A673 (cell line): ENCODE measurements around the gene ECE1. TPM values are rescaled to one million over a fixed set of nuclear protein-coding genes. Genes with fewer than 3 reads are reported as not detected.

Experiments
- BruUV-seq: library from RNA; stranded (reverse); fragments of 400-500 nt; replicated peaks from 2 replicates; lab custom pipeline; 2021; lab: Mats Ljungman, UMichigan
- CTCF ChIA-PET: fragments of 300-600 bp; sonication (Branson Sonifier 250); formaldehyde crosslinking; loops from one replicate; lab custom pipeline; 2022; ENCODE audit warnings: antibody characterized with exemption; lab: Charles Lee
- POLR2A ChIA-PET: fragments of 300-600 bp; sonication (Branson Sonifier 250); formaldehyde crosslinking; loops from one replicate; lab custom pipeline; 2022; ENCODE audit warnings: antibody characterized with exemption; ENCODE audit not compliant: low non-redundant PET; lab: Charles Lee
- DNase-seq: peaks from one replicate; pipeline ENCODE4 v3.0.0-alpha.2; 2015; ENCODE audit warnings: low spot score
- H3K27ac ChIP-seq: fragments of 200-600 bp; sonication (generic); 2 replicates; pipeline ENCODE4 v1.5.1; 2016; ENCODE audit warnings: mixed run types, low read depth, mild to moderate bottlenecking, mixed read lengths, antibody characterized with exemption, low read length; ENCODE audit not compliant: poor library complexity, severe bottlenecking
- H3K27me3 ChIP-seq: fragments of 200-600 bp; sonication (generic); replicated peaks from 2 replicates; pipeline ENCODE4 v1.6.1; 2017; ENCODE audit warnings: mixed run types, low read depth, mild to moderate bottlenecking, mixed read lengths, antibody characterized with exemption, low read length; ENCODE audit not compliant: insufficient read depth, poor library complexity
- H3K36me3 ChIP-seq: fragments of 200-600 bp; sonication (generic); 2 replicates; pipeline ENCODE4 v1.6.1; 2016; ENCODE audit warnings: mixed run types, mild to moderate bottlenecking, mixed read lengths, antibody characterized with exemption, low read length; ENCODE audit not compliant: insufficient read depth, poor library complexity, severe bottlenecking
- H3K4me1 ChIP-seq: fragments of 200-600 bp; sonication (generic); 2 replicates; pipeline ENCODE4 v1.6.1; 2017; ENCODE audit warnings: mixed run types, mild to moderate bottlenecking, mixed read lengths, antibody characterized with exemption, low read length; ENCODE audit not compliant: insufficient read depth, poor library complexity, severe bottlenecking
- H3K4me3 ChIP-seq: fragments of 200-600 bp; sonication (generic); 2 replicates; pipeline ENCODE4 v1.5.1; 2016; ENCODE audit warnings: low read depth, mixed run types, mild to moderate bottlenecking, mixed read lengths, low read length; ENCODE audit not compliant: poor library complexity, severe bottlenecking
- H3K9me3 ChIP-seq: fragments of 200-600 bp; sonication (generic); 2 replicates; pipeline ENCODE4 v1.6.1; 2016; ENCODE audit warnings: mixed run types, low read depth, mild to moderate bottlenecking, mixed read lengths, antibody characterized with exemption, low read length; ENCODE audit not compliant: poor library complexity, severe bottlenecking
- EZH2 ChIP-seq: fragments of 200-600 bp; sonication (generic); IDR thresholded peaks from 2 replicates; pipeline ENCODE4 v1.6.1; 2017; ENCODE audit warnings: borderline replicate concordance, low read depth, mild to moderate bottlenecking, mixed read lengths, antibody characterized with exemption, low read length; ENCODE audit not compliant: poor library complexity, severe bottlenecking
- intact Hi-C: fragments of 100-400 bp; cut with micrococcal nuclease; formaldehyde crosslinking; loops from one replicate; pipeline ENCODE4 v1.10.0; 2022; ENCODE audit not compliant: unreplicated experiment
- total RNA-seq: library from RNA; stranded (reverse); gene quantifications from 2 replicates; pipeline ENCODE4 v1.2.3, GENCODE V29; 2021
- TF ChIP-seq, protein P1 (sequence below): fragments of 300-800, 200-600 bp; sonication (generic); conservative IDR thresholded peaks from 2 replicates; pipeline ENCODE4 v1.5.1; 2017; ENCODE audit warnings: low read depth, mild to moderate bottlenecking, antibody characterized with exemption, low read length, moderate library complexity, mixed read lengths

The ECE1 gene
- total RNA-seq, 1 experiment from 2014 or later = 31.5 TPM

DNA sequence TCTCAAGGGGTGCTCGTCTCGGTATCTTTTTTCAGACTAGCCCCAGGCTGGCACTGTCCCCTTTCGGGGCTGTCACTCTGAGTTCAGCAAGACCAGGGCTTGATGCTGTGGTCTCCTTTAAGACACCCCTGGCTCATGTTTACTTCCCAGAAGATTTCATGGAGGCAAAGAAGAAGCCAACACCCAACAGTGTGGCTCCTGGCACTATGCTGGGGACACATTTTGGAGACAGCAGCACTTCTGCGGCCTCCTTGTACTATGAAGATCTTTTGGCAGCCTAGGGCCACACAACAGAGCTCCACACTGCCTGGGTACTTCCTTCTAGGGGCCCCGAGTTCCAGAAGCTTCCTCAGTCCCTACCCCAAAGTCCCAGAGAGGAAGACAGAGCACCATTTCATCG, 24.6 kb downstream of the ECE1 start:
- no peaks in the 10 kb centered on the region for H3K27me3 ChIP-seq
- intact Hi-C loops = no loop called here
- H3K36me3 ChIP-seq = no peaks in the 10 kb centered on the region
- H3K9me3 ChIP-seq = no peaks in the 10 kb centered on the region
- DNase-seq = no peak
- BruUV-seq = no TSS peak
- no peak overlapping the region for H3K27ac ChIP-seq
- ChIA-PET CTCF (no interaction called here), POLR2A (no interaction called here)
- peaks cover 5% of the 10 kb centered on the region for H3K4me1 ChIP-seq
- TF ChIP-seq, protein P1, sequence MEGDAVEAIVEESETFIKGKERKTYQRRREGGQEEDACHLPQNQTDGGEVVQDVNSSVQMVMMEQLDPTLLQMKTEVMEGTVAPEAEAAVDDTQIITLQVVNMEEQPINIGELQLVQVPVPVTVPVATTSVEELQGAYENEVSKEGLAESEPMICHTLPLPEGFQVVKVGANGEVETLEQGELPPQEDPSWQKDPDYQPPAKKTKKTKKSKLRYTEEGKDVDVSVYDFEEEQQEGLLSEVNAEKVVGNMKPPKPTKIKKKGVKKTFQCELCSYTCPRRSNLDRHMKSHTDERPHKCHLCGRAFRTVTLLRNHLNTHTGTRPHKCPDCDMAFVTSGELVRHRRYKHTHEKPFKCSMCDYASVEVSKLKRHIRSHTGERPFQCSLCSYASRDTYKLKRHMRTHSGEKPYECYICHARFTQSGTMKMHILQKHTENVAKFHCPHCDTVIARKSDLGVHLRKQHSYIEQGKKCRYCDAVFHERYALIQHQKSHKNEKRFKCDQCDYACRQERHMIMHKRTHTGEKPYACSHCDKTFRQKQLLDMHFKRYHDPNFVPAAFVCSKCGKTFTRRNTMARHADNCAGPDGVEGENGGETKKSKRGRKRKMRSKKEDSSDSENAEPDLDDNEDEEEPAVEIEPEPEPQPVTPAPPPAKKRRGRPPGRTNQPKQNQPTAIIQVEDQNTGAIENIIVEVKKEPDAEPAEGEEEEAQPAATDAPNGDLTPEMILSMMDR = no peak
- no peak for TF ChIP-seq EZH2
- H3K4me3 ChIP-seq = no peak overlapping the region

DNA sequence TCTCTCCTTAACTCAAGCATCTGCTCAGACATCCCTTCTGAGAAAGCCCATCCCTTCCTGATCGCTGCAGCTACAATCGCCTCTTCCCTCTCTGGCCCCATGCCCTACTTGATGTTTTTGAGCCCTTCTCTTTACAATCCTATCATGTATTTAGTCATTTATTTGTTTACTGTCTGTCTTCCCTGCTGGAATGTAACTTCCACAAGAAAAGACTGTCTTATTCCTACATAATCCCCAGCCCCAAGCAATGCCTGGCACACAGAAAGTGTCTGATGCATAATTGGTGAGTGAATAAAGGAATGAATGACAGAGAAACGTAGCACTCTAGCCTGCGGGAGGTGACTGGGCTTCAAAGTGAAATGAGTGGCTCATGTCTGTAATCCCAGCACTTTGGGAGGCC, 25.4 kb downstream of the ECE1 start:
- DNase-seq = no peak
- Histone ChIP-seq H3K27me3 (no peaks in the 10 kb centered on the region), H3K27ac (no peak overlapping the region), H3K4me1 (peaks cover 5% of the 10 kb centered on the region), H3K9me3 (no peaks in the 10 kb centered on the region), H3K4me3 (no peak overlapping the region), H3K36me3 (no peaks in the 10 kb centered on the region)
- intact Hi-C loops = no loop called here
- POLR2A ChIA-PET = no interaction called here
- TF ChIP-seq, protein P1 = no peak
- no peak for TF ChIP-seq EZH2
- no TSS peak for BruUV-seq
- CTCF ChIA-PET = interaction anchor here (0.9 kb wide), 1 partner anchor 10 kb away, joined by 3 read pairs; no protein-coding TSS in a partner anchor

DNA sequence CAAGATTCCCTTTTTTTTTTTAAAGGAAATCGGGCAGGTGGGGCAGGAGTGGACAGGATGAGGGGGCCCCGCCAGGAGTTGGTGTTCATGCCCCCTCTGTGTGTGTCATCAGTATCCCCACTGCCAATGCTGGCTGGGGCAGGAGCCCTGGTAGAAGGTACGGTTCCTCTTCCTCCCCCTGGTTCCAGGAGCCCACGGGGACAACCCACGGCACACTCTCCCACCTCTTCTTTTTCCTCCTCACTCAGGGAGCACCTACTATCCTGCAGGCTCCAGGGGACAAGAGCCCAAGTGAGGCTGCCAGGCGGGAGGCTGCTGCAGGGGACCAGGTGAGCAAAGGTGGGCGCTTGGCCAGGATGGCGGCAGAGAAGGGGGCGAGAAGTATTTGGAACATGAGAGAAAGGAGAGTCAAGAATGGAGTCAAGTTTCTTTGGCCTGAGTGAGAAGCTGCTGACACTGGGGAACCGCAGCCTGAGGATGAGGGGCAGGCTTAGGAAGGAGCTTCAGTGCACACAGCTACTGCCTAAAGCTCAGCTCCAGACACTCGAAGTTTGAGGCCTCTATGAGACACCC, 26.5 kb downstream of the ECE1 start:
- H3K36me3 ChIP-seq = no peaks in the 10 kb centered on the region
- H3K4me3 ChIP-seq = no peak overlapping the region
- ChIA-PET CTCF (interaction anchor here (0.9 kb wide), 1 partner anchor 9 kb away, joined by 3 read pairs; no protein-coding TSS in a partner anchor), POLR2A (no interaction called here)
- TF ChIP-seq, protein P1 = no peak
- no peak for TF ChIP-seq EZH2
- no TSS peak for BruUV-seq
- no peak overlapping the region for H3K27ac ChIP-seq
- intact Hi-C loops = no loop called here
- DNase-seq = no peak
- H3K27me3 ChIP-seq = no peaks in the 10 kb centered on the region
- no peaks in the 10 kb centered on the region for H3K9me3 ChIP-seq
- H3K4me1 ChIP-seq = peaks cover 5% of the 10 kb centered on the region
